Measurements from ENCODE around the gene MSLN.

- no peak for TF ChIP-seq EZH2phosphoT487 (IDR thresholded peaks at IDR 0.05; ENCODE audit: borderline replicate concordance)
- no peak for TF ChIP-seq CTCF (conservative IDR thresholded peaks at IDR 0.05; ENCODE audit: low read length)
Measured at GRCh38 chr16:778909-779527, 18.5 kb downstream of the MSLN start.

Measured in Loucy (cell line).